CD4-positive, alpha-beta T cell treated with Interleukin-21 for 1 hour (primary cell): ENCODE results near the gene MZF1.
"Not testable (repeated sequence)": the region's sequence is repeated elsewhere in the genome, so short reads cannot be mapped to it uniquely, and the experiment has no call there.

ENCODE experiments used
- DNase-seq: peaks from one replicate; pipeline ENCODE4 v3.0.0-alpha.2; 2020

The MZF1 gene

GRCh38 chr19:58572818-58573657 is at the start of gene MZF1:
MZF1 (minus strand) TSS chr19:58573335; CDS start chr19:58571389, 1,946 bp downstream.
- peak; percentile 100 for DNase-seq

- not testable (repeated sequence) for DNase-seq
Measured at GRCh38 chr19:58607213-58607612, 34.1 kb upstream of the MZF1 start.

- not testable (repeated sequence) for DNase-seq
Measured at GRCh38 chr19:58606251-58606896, 33.2 kb upstream of the MZF1 start.

GRCh38 chr19:58586133-58586765 is 13.1 kb upstream of the MZF1 start:
- no peak for DNase-seq

DNA sequence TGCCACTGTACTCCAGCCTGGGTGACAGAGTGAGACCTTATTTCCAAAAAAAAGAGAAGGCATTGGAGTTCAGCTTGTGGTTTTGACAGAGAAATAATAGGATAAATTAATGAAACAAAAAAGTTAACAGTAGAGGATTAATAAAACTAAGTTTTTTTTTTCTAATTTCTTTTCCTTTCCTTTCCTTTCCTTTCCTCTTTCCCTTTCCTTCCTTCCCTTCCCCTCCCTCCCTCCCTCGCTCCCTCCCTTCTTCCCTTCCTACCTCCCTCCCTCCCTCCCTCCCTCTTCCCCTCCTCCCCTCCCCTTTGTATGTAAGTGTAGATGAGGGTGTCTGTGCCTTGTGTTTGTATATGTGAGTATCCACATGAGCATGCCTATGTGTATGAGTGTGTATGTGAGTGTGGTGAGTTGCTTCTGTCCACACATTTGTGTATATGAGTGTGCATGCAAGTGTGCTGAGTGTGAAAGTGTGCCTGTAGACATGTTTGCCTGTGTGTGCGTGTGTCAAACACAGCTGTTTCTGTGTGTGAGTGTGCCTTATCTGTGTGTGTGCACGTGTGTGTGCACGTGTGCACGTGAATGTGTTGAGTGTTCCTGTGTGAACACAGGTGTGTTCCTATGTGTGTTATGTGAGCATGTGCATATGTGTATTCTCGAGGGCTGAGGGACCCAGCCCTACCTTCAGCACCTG is 12.5 kb upstream of the MZF1 start:
- no peak for DNase-seq

- no peak for DNase-seq
Measured at GRCh38 chr19:58584498-58585441, 11.6 kb upstream of the MZF1 start.

DNA sequence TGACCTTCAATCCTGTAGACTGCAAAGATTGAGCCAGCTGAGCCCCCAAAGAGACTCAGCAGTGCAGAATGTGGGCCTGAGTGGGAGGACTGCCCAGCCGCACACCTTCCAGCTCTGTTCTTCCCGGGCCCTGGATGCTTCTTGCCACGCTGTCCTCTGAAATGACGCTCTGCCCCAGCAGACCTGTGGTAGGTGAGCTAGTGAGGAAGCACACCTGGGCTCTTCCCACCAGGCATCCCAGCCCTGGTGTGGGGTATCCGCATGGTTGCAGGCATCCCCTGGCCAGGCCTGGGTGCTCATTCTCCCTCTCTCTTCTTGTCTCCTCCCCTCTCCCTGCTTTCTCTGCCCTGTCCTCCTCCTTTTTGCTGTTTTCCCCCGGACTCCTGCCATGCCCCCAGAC is 9.8 kb upstream of the MZF1 start:
- no peak for DNase-seq

DNA sequence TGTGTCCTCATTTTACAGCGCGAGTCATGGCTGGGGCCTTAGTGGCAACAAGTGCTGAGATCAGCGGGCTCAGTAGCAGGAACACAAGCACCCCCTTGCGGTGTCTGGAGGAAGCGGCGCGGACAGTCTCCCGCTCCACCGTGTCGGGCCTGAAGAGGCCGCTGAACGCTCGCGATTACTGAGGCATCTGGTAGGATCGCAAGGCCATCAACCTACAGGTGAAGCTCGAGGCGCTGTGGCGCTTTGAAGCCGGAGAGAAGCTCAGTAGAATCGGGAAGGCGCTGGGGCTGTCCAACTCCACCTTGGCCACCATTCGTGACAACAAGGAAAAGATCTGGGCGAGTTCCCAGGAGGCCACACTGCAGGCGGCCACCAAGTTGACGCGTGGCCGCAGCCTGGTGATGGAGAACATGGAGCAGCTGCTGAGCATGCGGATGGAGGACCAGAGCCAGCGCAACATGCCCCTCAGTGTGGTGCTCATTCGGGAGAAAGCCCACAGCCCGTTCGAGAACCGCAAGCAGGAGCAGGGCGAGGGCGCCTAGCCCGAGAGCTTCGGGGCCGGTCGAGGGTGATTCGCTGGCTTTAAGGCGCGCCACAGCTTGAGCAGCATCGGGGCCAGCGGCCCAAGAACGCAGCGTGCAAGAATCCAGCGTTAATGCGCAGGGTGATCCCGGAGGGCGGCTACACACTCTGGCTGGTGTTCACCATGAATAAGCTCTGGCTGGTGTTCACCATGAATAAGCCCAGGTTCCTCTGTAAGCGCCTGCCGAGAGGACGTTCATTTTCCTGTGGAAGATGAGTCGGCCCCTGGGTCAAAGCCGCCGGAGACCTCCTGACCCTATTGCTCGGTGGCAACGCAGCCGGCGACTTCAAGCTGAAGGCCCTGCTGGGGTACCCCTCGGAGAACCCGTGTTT is 8.3 kb upstream of the MZF1 start:
- peak; percentile 92 for DNase-seq

GRCh38 chr19:58579473-58580142 is 6.5 kb upstream of the MZF1 start:
- DNase-seq: no peak

DNA sequence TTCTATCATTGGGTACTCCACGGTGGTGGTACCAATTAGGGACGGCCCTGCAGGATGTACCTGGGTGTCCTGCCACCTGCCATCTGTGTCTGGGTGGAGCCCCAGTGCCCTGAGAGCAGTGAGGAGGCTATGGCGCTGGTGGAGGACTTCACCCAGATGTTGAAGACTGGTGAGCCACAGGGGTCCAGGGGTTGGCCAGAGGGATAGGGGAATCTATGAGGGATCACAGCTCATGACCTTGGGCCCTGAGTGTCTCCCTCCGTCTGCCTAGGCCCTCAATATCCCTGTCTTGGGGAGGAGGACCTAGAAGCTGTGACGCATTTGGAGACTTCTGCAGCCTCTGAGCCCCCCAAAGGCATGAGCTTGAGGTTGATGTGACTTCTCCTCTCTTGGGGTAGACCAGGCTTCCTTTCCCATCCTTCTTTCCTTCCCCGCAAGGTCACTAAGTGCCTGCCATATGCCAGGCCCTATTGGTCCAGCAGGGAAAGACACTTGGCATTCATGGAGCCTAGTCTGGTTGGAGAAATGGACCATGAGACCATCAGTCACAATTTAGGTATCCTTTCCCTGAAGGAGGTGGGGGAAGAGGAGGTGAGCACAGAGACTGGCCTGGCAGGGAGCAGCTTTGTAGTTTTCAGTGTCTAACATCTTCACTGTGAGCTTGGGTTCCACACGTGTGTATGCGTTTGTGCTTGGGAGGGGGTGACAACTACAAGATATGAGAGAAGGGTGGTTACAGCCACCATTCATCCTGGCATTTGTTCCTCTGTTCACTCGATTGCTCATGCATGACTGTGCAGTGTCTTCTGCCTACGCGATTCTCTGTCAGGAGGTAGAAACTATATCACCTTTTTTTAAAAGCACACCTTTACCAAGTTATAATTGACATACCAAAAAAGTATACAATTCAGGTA is 5.1 kb upstream of the MZF1 start:
- no peak for DNase-seq

- DNase-seq: not testable (repeated sequence)
Measured at GRCh38 chr19:58577581-58577980, 4.4 kb upstream of the MZF1 start.

GRCh38 chr19:58575183-58576041 is 2.3 kb upstream of the MZF1 start:
- peak; percentile 85 for DNase-seq

GRCh38 chr19:58573658-58574164 is 576 bp upstream of the MZF1 start:
- DNase-seq: no peak

DNA sequence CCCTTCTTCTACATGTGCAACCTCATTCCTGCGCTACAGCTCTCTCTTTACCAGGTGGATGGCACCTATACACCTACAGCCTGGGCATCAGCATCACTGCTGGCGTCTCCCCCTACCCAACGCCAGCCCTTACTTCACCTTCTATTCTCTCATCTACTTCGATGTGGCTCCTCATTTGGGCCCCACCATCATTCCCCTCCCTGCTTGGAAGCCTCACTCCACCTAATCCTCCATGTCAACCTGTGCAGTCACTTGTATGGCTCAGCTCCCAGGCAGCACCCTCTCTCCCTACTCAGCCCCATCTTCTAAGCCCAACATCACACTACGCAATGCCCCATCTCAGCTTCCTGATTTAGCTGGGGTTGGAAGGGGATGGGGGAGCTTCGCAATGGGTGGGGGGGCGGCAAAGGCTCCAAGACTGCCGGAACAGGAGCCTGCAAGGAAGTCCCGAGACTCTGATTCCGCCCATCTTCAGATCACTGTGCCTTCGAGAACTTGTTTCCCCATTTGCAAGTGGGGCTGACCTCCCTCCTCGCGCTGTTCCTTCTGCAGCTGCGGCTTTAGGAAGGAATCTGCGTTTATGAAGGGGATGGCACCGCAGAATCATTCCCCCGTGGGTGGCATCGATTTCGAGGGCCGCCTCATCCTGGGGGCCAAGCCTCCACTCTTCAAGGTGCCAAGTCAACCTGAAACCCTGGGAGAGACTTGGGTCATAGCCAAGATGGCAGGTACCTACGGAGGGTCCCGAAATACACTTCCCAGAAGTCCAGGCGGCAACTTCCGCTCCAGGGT is 913 bp downstream of the MZF1 start:
- no peak for DNase-seq

DNA sequence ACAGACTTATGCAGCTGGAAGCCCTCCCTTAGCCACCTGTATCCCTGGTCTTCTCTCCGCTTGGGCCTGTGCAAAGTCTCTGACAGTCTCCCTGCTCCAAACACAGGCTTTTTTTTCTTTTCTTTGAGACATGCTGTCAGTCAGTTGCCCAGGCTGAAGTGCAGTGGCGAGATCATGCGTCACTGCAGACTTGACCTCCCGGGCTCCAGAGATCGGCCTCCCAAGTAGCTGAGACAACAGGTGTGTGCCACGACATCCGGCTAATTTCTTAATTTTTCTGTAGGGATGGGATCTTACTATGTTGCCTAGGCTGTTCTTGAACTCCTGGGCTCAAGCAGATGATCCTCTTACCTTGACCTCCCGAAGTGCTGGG is 1.6 kb downstream of the MZF1 start:
- DNase-seq: no peak

GRCh38 chr19:58570770-58571574 is 2.2 kb downstream of the MZF1 start:
- DNase-seq: no peak
